Left hindlimb (tissue), 1 donor: ENCODE results near the gene SDE2.
"Not testable (repeated sequence)": the region's sequence is repeated elsewhere in the genome, so short reads cannot be mapped to it uniquely, and the experiment has no call there.

Experiments used
- DNase-seq: peaks from one replicate; pipeline ENCODE4 v3.0.0-alpha.2; 2018

The SDE2 gene

DNA sequence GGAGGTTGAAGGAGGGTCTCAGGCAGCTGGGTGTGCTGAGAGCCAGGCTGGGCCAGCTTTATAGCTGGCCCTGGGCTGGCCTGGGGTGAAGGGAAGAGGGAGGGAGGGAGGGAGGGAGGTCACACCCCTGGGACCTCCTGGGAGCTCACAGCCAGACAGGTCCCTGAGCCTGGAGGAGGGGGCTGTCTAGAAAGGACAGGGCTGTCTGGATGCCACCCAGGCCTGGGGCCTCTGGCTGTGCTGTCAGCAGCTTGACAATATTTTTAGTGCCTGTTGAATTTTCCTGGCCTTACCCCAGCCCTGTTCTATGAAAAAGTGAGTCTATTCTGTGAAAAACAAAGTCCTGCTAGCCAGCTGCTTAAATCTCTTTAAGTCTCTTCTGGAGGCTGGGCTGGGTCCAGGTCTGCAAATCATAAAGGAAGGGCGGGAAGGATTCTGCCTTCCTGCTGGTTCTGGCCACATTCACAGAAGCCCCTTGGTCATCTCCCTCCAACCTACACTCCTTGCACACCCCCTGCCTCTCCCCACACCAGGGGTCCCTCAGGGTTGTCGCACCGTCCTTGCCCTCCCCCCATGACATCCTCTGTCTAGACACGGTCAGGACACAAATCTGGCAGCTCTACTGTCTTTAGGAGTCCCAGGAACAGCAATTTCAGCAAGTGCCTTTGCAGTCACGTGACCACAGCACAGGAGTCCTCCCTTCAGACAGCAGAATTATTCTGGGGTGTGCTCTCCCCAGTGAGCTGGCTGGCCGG, 57.8 kb downstream of the SDE2 start, which contains the start of gene LEFTY2:
TSS of gene LEFTY2 (minus strand) at position 34 of the 755 bp plus-strand sequence. CDS start 80 bp downstream, outside the sequence.
- DNase-seq = peak; percentile 64

DNA sequence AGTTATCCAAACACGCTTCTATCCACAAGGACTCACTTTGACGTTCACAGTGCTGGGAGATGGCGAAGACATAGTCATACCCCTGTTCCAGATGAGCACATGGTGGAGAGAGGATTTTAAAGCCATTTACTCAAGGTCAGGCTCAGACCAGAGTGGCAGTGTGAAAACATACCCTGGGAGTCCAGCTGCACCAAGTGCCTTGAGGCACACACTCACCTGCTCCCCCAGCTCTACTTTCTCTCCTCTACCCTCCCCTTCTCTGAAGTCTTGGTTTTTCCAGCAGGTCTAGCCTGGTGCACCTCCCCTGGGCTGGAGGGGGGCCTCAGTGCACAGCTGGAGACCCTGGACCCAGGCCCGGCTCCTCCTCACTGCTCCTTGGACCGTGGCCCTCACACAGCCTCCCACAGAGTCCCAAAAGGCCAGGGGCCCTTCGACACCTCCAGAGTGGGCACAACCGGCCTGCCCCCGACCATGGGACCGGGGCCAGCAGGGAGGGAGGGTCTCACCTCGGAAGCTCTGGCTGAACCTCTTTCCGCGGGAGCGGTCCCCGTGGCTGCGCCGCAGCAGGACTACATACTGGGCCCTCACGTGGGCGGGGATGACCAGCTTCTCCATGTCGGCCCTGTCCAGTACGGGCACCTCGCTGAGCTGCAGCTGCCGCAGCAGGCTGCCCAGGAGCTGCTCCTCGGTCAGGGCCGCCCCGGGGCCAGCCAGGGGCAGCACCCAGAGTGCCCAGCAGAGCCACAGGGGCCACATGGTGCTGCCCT, 58.6 kb downstream of the SDE2 start:
- DNase-seq = no peak

DNA sequence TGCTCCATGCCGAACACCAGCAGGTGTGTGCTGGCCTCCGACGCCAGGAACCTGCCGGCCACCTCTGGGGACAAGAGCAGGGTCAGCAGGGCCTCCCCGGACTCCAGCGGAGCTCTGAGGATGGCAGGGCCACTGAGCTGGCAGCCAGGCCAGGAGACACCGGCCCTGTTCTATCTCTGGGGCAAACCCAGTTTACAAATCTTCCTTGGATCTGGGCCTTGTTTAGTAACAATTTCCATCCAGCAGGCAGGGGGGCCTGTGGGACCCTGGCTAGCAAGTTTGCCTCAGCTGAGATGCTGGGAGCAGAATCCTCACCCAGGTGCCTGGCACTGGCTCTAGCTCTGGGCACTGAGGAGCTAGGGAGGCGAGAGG, 59.2 kb downstream of the SDE2 start:
- not testable (repeated sequence) for DNase-seq

DNA sequence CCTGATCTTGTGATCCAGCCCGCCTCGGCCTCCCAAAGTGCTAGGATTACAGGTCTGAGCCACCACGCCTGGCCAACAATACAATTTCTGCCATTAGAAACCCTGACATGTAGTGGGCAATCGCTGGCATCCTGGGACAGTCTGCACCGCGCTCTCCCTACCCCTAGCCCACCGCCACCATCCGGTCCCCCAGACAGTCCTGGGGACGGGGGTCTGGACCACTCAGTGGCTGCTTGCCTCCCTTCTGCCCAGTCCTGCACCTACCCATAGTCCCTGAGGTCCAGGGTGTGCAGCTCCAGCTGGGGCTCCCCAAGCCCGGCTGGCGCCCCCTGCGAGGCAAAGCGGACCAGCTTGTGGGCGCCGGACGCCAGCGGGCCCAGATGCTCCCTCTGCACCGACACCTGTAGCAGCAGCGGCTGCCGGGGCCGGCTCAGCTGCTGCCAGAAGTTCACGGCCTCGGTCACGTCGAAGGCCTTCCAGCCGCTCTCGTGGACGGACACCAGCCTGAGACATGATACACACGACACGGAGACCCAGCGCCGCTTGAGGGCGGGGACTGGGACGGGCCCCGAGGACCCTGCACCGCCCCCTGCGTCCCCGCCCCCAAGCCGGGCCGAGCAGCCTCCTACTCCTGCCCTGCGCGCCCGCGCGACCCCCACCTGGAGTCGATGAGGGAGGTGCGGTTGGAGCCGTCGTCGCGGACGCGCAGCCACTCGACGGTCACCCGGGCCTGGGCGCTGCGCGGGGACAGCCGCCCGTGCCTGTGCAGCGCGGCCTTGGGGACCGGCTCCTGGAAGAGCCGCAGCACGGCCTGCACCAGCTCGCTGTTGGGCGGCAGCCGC, 59.8 kb downstream of the SDE2 start:
- not testable (repeated sequence) for DNase-seq

DNA sequence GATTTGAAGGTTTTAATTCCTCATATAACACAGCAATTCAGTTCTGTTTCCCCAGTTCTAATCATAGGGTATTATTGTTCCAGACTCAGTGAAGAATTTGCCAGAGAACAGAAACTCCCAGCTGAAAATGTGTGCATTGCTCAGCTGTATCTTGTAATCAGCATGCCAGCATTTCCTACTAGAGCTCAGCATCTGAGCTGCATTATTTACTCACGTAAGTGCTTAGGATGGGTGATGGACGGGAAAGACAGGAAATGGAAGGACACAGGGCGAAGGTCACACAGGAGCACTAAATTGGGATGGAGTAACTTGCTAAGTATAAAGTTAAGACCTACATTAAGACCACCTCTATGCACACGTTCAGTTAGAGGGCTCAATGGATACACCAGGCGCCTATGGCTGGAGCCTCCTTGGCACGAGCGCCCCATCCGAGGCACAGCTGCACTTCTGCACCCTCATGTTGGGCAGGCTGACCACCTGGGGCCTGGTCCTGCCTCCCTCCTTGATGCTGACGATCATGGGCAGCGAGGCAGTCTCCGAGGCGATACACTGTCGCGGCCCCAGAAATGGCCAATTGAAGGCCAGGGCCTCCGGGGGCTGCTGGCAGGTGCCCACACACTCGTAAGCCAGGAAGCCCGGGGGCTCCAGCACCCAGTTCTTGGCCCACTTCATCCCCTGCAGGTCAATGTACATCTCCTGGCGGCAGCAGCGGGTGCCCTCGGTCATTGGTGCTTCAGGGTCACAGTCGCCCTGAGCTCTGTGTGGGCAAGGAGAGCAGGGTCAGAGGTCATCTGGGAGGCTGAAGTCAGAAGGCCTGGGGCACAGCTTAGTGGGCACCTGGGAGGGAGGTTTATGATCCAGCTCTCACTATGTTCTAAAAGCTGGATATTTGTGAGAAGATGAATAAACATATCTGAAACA, 61.8 kb downstream of the SDE2 start:
- DNase-seq = no peak

DNA sequence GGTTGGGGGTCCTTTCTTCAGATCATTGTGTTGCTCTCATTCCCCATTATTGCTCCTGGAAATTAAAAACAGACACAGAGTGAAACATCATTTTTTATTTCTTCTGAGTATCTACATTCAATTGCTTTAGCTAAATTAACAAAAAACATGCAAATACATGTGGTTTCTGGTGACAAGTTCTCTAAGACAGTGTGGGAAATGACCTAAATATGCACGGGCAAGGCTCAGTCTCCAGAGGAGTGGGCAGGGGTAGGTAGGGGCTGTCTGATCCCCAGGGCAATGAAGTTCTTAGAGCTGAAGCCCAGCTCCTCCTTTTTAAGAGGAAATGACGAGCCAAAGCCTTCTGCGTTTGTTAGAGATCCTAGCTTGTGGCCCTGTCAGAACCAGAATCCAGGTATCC, 62.6 kb downstream of the SDE2 start:
- no peak for DNase-seq

DNA sequence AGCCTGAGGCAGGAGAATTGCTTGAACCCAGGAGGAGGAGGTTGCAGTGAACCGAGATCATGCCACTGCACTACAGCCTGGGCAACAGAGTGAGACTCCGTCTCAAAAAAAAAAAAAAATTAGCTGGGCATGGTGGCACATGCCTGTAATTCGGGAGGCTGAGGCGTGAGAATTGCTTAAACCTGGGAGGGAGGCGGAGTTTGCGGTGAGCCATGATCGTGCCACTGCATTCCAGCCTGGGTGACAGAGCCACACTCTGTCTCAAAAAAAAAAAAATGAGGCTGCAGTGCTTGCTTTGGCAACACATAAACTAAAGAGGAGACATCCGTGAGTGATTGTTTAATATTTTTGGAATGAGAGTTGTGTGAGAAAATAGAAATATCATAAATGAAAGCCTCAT, 63.1 kb downstream of the SDE2 start:
- not testable (repeated sequence) for DNase-seq

DNA sequence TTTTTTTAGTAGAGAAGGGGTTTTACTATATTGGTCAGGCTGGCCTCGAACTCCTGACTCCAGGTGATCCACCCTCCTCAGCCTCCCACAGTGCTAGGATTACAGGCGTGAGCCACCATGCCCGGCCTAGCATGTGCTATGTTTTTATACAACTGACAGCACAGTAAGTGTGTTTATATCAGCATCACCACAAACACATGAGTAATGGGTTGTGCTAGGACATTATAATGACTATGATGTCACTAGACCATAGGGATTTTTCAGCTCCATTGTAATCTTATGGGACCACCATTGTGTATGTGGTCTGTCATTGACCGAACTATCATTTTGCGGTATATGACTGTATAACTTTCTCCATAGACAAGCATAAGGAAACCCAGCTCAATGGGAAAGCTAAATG, 64.4 kb downstream of the SDE2 start:
- DNase-seq = no peak

DNA sequence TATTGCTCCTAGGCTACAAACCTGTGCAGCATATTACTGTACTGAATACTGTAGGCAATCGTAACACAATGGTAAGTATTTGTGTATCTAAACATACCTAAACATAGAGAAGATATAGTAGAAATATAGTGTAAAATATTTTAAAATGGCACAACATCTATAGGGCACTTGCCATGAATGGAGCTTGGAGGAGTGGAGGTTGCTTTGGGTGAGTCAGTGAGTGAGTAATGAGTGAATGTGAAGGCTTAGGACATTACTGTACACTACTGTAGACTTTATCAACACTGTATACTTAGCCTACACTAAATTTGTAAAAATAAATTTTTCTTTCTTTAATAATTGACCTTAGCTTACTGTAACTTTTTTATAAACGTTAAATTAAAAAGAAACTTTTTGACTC, 66.1 kb downstream of the SDE2 start:
- no peak for DNase-seq
